Measurements from ENCODE around the gene EMILIN3.

Gene EMILIN3

GRCh38 chr20:41340327-41341055 is 26.1 kb downstream of the EMILIN3 start, which contains the start of gene LPIN3:
Gene LPIN3 (plus strand): TSS chr20:41340821. CDS start chr20:41345804, 4,983 bp downstream.
- Histone ChIP-seq H3K4me3 (ENCODE audit: low read depth in 1 of 5, low read length in 5 of 5) (peak within 1 kb of the TSS; percentile 58 to 82 (median 61)), H3K9me3 (ENCODE audit: control insufficient read depth in 5 of 5, low read length in 5 of 5) (no peaks in the 10 kb centered on the region), H3K27ac (ENCODE audit: low read depth, low read length) (peak within 1 kb of the TSS; percentile 70), H3K36me3 (ENCODE audit: control insufficient read depth in 5 of 5, insufficient read depth in 5 of 5, low read length in 5 of 5) (peaks cover 0 to 3% (median 1%) of the 10 kb centered on the region in 5 donors), H3K4me1 (ENCODE audit: control insufficient read depth in 5 of 5, insufficient read depth in 5 of 5, low read length in 5 of 5) (peaks cover 0 to 35% (median 26%) of the 10 kb centered on the region in 5 donors), H3K27me3 (ENCODE audit: control insufficient read depth in 5 of 5, insufficient read depth in 4 of 5, low read length in 5 of 5) (peaks cover 0 to 2% (median 0%) of the 10 kb centered on the region in 5 donors), H3K9ac (ENCODE audit: low read length in 5 of 5) (peak within 1 kb of the TSS in 4 of 5 donors; percentile 62 to 83 (median 72))

GRCh38 chr20:41339957-41340326 is 26.7 kb downstream of the EMILIN3 start:
- Histone ChIP-seq H3K27ac (ENCODE audit: low read depth, low read length) (peak overlapping the region; percentile 70), H3K27me3 (ENCODE audit: control insufficient read depth in 5 of 5, insufficient read depth in 4 of 5, low read length in 5 of 5) (peaks cover 0 to 2% (median 0%) of the 10 kb centered on the region in 5 donors), H3K9ac (ENCODE audit: low read length in 5 of 5) (peak overlapping the region in 4 of 5 donors; percentile 30 to 66 (median 50)), H3K36me3 (ENCODE audit: control insufficient read depth in 5 of 5, insufficient read depth in 5 of 5, low read length in 5 of 5) (no peaks in the 10 kb centered on the region), H3K4me3 (ENCODE audit: low read depth in 1 of 5, low read length in 5 of 5) (peak overlapping the region; percentile 54 to 82 (median 58)), H3K4me1 (ENCODE audit: control insufficient read depth in 5 of 5, insufficient read depth in 5 of 5, low read length in 5 of 5) (peaks cover 0 to 36% (median 31%) of the 10 kb centered on the region in 5 donors), H3K9me3 (ENCODE audit: control insufficient read depth in 5 of 5, low read length in 5 of 5) (no peaks in the 10 kb centered on the region)

- no peaks in the 10 kb centered on the region for H3K36me3 ChIP-seq (ENCODE audit: control insufficient read depth in 5 of 5, insufficient read depth in 5 of 5, low read length in 5 of 5)
- peaks cover 0 to 2% (median 0%) of the 10 kb centered on the region in 5 donors for H3K27me3 ChIP-seq (ENCODE audit: control insufficient read depth in 5 of 5, insufficient read depth in 4 of 5, low read length in 5 of 5)
- H3K4me1 ChIP-seq (ENCODE audit: control insufficient read depth in 5 of 5, insufficient read depth in 5 of 5, low read length in 5 of 5), result peaks cover 0 to 41% (median 19%) of the 10 kb centered on the region in 5 donors
- no peak overlapping the region for H3K27ac ChIP-seq (ENCODE audit: low read depth, low read length)
- H3K9me3 ChIP-seq (ENCODE audit: control insufficient read depth in 5 of 5, low read length in 5 of 5), result no peaks in the 10 kb centered on the region
- H3K4me3 ChIP-seq (ENCODE audit: low read depth in 1 of 5, low read length in 5 of 5), result no peak overlapping the region
- no peak overlapping the region for H3K9ac ChIP-seq (ENCODE audit: low read length in 5 of 5)
These were observed 29.7 kb downstream of the EMILIN3 start for GRCh38 chr20:41336711-41337492.

GRCh38 chr20:41335591-41335990 is 31.0 kb downstream of the EMILIN3 start:
- Histone ChIP-seq H3K9ac (ENCODE audit: low read length in 5 of 5) (no peak overlapping the region), H3K36me3 (ENCODE audit: control insufficient read depth in 5 of 5, insufficient read depth in 5 of 5, low read length in 5 of 5) (no peaks in the 10 kb centered on the region), H3K27me3 (ENCODE audit: control insufficient read depth in 5 of 5, insufficient read depth in 4 of 5, low read length in 5 of 5) (peaks cover 0 to 2% (median 0%) of the 10 kb centered on the region in 5 donors), H3K4me1 (ENCODE audit: control insufficient read depth in 5 of 5, insufficient read depth in 5 of 5, low read length in 5 of 5) (peaks cover 0 to 32% (median 8%) of the 10 kb centered on the region in 5 donors), H3K4me3 (ENCODE audit: low read depth in 1 of 5, low read length in 5 of 5) (no peak overlapping the region), H3K27ac (ENCODE audit: low read depth, low read length) (no peak overlapping the region), H3K9me3 (ENCODE audit: control insufficient read depth in 5 of 5, low read length in 5 of 5) (no peaks in the 10 kb centered on the region)

- H3K27ac ChIP-seq (ENCODE audit: low read depth, low read length), result peak overlapping the region; percentile 67
These were observed 31.9 kb downstream of the EMILIN3 start for GRCh38 chr20:41334443-41335421.

GRCh38 chr20:41334036-41334435 is 32.6 kb downstream of the EMILIN3 start:
- Histone ChIP-seq H3K27me3 (ENCODE audit: control insufficient read depth in 5 of 5, insufficient read depth in 4 of 5, low read length in 5 of 5) (no peaks in the 10 kb centered on the region), H3K4me3 (ENCODE audit: low read depth in 1 of 5, low read length in 5 of 5) (no peak overlapping the region), H3K9me3 (ENCODE audit: control insufficient read depth in 5 of 5, low read length in 5 of 5) (no peaks in the 10 kb centered on the region), H3K4me1 (ENCODE audit: control insufficient read depth in 5 of 5, insufficient read depth in 5 of 5, low read length in 5 of 5) (peaks cover 6 to 34% (median 11%) of the 10 kb centered on the region in 5 donors), H3K36me3 (ENCODE audit: control insufficient read depth in 5 of 5, insufficient read depth in 5 of 5, low read length in 5 of 5) (no peaks in the 10 kb centered on the region), H3K9ac (ENCODE audit: low read length in 5 of 5) (no peak overlapping the region), H3K27ac (ENCODE audit: low read depth, low read length) (peak overlapping the region; percentile 67)

More at GRCh38 chr20:41334443-41335421, 31.9 kb downstream of the EMILIN3 start:
- Histone ChIP-seq H3K4me3 (ENCODE audit: low read depth in 1 of 5, low read length in 5 of 5) (no peak overlapping the region), H3K27me3 (ENCODE audit: control insufficient read depth in 5 of 5, insufficient read depth in 4 of 5, low read length in 5 of 5) (peaks cover 0 to 2% (median 0%) of the 10 kb centered on the region in 5 donors), H3K4me1 (ENCODE audit: control insufficient read depth in 5 of 5, insufficient read depth in 5 of 5, low read length in 5 of 5) (peaks cover 3 to 34% (median 5%) of the 10 kb centered on the region in 5 donors), H3K9me3 (ENCODE audit: control insufficient read depth in 5 of 5, low read length in 5 of 5) (no peaks in the 10 kb centered on the region), H3K9ac (ENCODE audit: low read length in 5 of 5) (peak overlapping the region in 1 of 5 donors; percentile 4), H3K36me3 (ENCODE audit: control insufficient read depth in 5 of 5, insufficient read depth in 5 of 5, low read length in 5 of 5) (no peaks in the 10 kb centered on the region)

GRCh38 chr20:41331731-41332130 is 34.9 kb downstream of the EMILIN3 start:
- no peak overlapping the region for H3K9ac ChIP-seq (ENCODE audit: low read length in 5 of 5)
- H3K27me3 ChIP-seq (ENCODE audit: control insufficient read depth in 5 of 5, insufficient read depth in 4 of 5, low read length in 5 of 5), result no peaks in the 10 kb centered on the region
- no peaks in the 10 kb centered on the region for H3K36me3 ChIP-seq (ENCODE audit: control insufficient read depth in 5 of 5, insufficient read depth in 5 of 5, low read length in 5 of 5)
- H3K4me3 ChIP-seq (ENCODE audit: low read depth in 1 of 5, low read length in 5 of 5), result no peak overlapping the region
- H3K9me3 ChIP-seq (ENCODE audit: control insufficient read depth in 5 of 5, low read length in 5 of 5), result no peaks in the 10 kb centered on the region
- no peak overlapping the region for H3K27ac ChIP-seq (ENCODE audit: low read depth, low read length)
- peaks cover 6 to 39% (median 14%) of the 10 kb centered on the region in 5 donors for H3K4me1 ChIP-seq (ENCODE audit: control insufficient read depth in 5 of 5, insufficient read depth in 5 of 5, low read length in 5 of 5)

- Histone ChIP-seq H3K4me1 (ENCODE audit: control insufficient read depth in 5 of 5, insufficient read depth in 5 of 5, low read length in 5 of 5) (peaks cover 6 to 39% (median 14%) of the 10 kb centered on the region in 5 donors), H3K9ac (ENCODE audit: low read length in 5 of 5) (no peak overlapping the region), H3K27me3 (ENCODE audit: control insufficient read depth in 5 of 5, insufficient read depth in 4 of 5, low read length in 5 of 5) (no peaks in the 10 kb centered on the region), H3K27ac (ENCODE audit: low read depth, low read length) (no peak overlapping the region), H3K4me3 (ENCODE audit: low read depth in 1 of 5, low read length in 5 of 5) (no peak overlapping the region), H3K9me3 (ENCODE audit: control insufficient read depth in 5 of 5, low read length in 5 of 5) (no peaks in the 10 kb centered on the region), H3K36me3 (ENCODE audit: control insufficient read depth in 5 of 5, insufficient read depth in 5 of 5, low read length in 5 of 5) (no peaks in the 10 kb centered on the region)
These were observed 35.7 kb downstream of the EMILIN3 start for GRCh38 chr20:41330941-41331340.

- Histone ChIP-seq H3K36me3 (ENCODE audit: control insufficient read depth in 5 of 5, insufficient read depth in 5 of 5, low read length in 5 of 5) (no peaks in the 10 kb centered on the region), H3K4me1 (ENCODE audit: control insufficient read depth in 5 of 5, insufficient read depth in 5 of 5, low read length in 5 of 5) (peaks cover 6 to 35% (median 14%) of the 10 kb centered on the region in 5 donors), H3K9me3 (ENCODE audit: control insufficient read depth in 5 of 5, low read length in 5 of 5) (no peaks in the 10 kb centered on the region), H3K9ac (ENCODE audit: low read length in 5 of 5) (no peak overlapping the region), H3K4me3 (ENCODE audit: low read depth in 1 of 5, low read length in 5 of 5) (no peak overlapping the region), H3K27ac (ENCODE audit: low read depth, low read length) (peak overlapping the region; percentile 74), H3K27me3 (ENCODE audit: control insufficient read depth in 5 of 5, insufficient read depth in 4 of 5, low read length in 5 of 5) (no peaks in the 10 kb centered on the region)
These were observed 36.3 kb downstream of the EMILIN3 start for GRCh38 chr20:41330343-41330720.

Measured in subcutaneous abdominal adipose tissue (tissue), 5 donors.